ENCODE results near the gene APRT. TPM values are rescaled to one million over a fixed set of nuclear protein-coding genes. Genes with fewer than 3 reads are reported as not detected.

The APRT gene
- total and polyA plus RNA-seq, 10 of the 15 experiments (the other 5 are each of a cell fraction or from before 2014, with no cell fraction given) = 30.6 to 495 (median 166) TPM

DNA sequence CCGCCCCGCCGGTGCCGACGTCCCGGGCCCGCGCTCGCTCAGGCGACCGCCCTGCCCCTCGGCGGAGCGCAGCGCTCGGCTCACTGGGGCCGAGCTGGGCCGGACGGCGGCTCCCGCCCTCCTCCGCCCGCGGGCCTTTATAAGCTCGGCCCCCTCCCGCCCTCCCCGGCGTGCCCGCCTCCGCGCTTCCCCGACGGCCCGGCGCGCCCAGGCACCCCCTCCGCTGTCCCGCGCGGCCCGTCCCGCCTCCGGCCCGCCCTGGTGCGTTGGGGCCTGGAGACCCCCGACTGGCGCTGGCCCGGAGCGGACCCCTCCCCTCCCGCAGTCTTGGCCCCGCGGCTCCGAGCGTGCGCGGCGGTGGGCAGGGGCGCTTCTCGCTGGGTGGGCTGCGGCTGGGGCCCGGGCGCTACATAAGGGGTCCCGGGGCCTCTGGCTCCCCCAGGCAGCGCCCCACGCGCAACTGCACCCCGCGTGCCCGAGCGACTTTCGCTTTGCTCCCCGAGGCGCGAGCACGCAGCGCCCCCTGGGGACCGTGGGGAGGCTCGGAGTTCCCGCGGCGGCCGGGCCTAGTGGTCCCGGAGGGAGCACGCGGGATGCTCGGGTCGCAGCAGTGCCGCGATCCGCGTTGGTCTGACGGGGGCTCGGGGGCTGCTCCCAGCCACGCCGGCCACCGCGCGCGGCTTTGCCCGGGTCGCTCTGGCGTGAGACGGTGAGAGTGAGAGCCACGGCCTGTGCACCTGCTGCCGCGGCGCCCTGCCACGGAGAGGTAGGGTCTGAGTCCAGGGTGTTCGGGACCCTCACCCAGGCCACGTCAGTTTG is 26.4 kb downstream of the APRT start, which contains the start of gene PIEZO1 (continued):
- TF ChIP-seq, protein P1, sequence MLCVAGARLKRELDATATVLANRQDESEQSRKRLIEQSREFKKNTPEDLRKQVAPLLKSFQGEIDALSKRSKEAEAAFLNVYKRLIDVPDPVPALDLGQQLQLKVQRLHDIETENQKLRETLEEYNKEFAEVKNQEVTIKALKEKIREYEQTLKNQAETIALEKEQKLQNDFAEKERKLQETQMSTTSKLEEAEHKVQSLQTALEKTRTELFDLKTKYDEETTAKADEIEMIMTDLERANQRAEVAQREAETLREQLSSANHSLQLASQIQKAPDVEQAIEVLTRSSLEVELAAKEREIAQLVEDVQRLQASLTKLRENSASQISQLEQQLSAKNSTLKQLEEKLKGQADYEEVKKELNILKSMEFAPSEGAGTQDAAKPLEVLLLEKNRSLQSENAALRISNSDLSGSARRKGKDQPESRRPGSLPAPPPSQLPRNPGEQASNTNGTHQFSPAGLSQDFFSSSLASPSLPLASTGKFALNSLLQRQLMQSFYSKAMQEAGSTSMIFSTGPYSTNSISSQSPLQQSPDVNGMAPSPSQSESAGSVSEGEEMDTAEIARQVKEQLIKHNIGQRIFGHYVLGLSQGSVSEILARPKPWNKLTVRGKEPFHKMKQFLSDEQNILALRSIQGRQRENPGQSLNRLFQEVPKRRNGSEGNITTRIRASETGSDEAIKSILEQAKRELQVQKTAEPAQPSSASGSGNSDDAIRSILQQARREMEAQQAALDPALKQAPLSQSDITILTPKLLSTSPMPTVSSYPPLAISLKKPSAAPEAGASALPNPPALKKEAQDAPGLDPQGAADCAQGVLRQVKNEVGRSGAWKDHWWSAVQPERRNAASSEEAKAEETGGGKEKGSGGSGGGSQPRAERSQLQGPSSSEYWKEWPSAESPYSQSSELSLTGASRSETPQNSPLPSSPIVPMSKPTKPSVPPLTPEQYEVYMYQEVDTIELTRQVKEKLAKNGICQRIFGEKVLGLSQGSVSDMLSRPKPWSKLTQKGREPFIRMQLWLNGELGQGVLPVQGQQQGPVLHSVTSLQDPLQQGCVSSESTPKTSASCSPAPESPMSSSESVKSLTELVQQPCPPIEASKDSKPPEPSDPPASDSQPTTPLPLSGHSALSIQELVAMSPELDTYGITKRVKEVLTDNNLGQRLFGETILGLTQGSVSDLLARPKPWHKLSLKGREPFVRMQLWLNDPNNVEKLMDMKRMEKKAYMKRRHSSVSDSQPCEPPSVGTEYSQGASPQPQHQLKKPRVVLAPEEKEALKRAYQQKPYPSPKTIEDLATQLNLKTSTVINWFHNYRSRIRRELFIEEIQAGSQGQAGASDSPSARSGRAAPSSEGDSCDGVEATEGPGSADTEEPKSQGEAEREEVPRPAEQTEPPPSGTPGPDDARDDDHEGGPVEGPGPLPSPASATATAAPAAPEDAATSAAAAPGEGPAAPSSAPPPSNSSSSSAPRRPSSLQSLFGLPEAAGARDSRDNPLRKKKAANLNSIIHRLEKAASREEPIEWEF (IDR thresholded peaks at IDR 0.05; ENCODE audit: insufficient replicate concordance, low read depth, low read length) = no peak
- TF ChIP-seq TCF7 (IDR thresholded peaks at IDR 0.05; ENCODE audit: borderline replicate concordance) (no peak), SREBF1 (IDR thresholded peaks at IDR 0.05; ENCODE audit: low read length) (no peak), CREM (IDR thresholded peaks at IDR 0.05; ENCODE audit: low read depth) (no peak), STAT1 (conservative IDR thresholded peaks at IDR 0.05) (no peak), RAD51 (IDR thresholded peaks at IDR 0.05) (no peak), ZNF24 (IDR thresholded peaks at IDR 0.05) (0 out of 2 replicates have a peak, but pooled peaks have one; percentile 22), SIX5 (IDR thresholded peaks at IDR 0.05; ENCODE audit: low read depth, low read length, severe bottlenecking) (no peak), ASH2L (IDR thresholded peaks at IDR 0.05; ENCODE audit: borderline replicate concordance, low read depth) (no peak), TAF1 (IDR thresholded peaks at IDR 0.05; ENCODE audit: borderline replicate concordance, low read depth, low read length) (0 out of 2 replicates have a peak, but pooled peaks have one; percentile 43), SMAD5 (IDR thresholded peaks at IDR 0.05; ENCODE audit: low read depth) (no peak), EZH2 (IDR thresholded peaks at IDR 0.05; ENCODE audit: borderline replicate concordance, control insufficient read depth, low read depth, low read length) (no peak), CREB1 (IDR thresholded peaks at IDR 0.05; ENCODE audit: low read depth) (no peak), RB1 (IDR thresholded peaks at IDR 0.05; ENCODE audit: borderline replicate concordance) (peak; percentile 64; the same call in 1 of the 2 replicates)
- TF ChIP-seq, protein P2, sequence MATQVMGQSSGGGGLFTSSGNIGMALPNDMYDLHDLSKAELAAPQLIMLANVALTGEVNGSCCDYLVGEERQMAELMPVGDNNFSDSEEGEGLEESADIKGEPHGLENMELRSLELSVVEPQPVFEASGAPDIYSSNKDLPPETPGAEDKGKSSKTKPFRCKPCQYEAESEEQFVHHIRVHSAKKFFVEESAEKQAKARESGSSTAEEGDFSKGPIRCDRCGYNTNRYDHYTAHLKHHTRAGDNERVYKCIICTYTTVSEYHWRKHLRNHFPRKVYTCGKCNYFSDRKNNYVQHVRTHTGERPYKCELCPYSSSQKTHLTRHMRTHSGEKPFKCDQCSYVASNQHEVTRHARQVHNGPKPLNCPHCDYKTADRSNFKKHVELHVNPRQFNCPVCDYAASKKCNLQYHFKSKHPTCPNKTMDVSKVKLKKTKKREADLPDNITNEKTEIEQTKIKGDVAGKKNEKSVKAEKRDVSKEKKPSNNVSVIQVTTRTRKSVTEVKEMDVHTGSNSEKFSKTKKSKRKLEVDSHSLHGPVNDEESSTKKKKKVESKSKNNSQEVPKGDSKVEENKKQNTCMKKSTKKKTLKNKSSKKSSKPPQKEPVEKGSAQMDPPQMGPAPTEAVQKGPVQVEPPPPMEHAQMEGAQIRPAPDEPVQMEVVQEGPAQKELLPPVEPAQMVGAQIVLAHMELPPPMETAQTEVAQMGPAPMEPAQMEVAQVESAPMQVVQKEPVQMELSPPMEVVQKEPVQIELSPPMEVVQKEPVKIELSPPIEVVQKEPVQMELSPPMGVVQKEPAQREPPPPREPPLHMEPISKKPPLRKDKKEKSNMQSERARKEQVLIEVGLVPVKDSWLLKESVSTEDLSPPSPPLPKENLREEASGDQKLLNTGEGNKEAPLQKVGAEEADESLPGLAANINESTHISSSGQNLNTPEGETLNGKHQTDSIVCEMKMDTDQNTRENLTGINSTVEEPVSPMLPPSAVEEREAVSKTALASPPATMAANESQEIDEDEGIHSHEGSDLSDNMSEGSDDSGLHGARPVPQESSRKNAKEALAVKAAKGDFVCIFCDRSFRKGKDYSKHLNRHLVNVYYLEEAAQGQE (IDR thresholded peaks at IDR 0.05; ENCODE audit: low read depth, low read length) = no peak
- TF ChIP-seq, protein P3, sequence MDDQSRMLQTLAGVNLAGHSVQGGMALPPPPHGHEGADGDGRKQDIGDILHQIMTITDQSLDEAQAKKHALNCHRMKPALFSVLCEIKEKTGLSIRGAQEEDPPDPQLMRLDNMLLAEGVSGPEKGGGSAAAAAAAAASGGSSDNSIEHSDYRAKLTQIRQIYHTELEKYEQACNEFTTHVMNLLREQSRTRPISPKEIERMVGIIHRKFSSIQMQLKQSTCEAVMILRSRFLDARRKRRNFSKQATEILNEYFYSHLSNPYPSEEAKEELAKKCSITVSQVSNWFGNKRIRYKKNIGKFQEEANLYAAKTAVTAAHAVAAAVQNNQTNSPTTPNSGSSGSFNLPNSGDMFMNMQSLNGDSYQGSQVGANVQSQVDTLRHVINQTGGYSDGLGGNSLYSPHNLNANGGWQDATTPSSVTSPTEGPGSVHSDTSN (IDR thresholded peaks at IDR 0.05; ENCODE audit: insufficient replicate concordance, low read depth, low read length) = no peak
- TF ChIP-seq, protein P4, sequence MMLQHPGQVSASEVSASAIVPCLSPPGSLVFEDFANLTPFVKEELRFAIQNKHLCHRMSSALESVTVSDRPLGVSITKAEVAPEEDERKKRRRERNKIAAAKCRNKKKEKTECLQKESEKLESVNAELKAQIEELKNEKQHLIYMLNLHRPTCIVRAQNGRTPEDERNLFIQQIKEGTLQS (IDR thresholded peaks at IDR 0.05; ENCODE audit: borderline replicate concordance, extremely low read depth, low read depth, low read length) = no peak

Measured in GM12878 (cell line).